Measurements from ENCODE around the gene CDC6.

The CDC6 gene, protein sequence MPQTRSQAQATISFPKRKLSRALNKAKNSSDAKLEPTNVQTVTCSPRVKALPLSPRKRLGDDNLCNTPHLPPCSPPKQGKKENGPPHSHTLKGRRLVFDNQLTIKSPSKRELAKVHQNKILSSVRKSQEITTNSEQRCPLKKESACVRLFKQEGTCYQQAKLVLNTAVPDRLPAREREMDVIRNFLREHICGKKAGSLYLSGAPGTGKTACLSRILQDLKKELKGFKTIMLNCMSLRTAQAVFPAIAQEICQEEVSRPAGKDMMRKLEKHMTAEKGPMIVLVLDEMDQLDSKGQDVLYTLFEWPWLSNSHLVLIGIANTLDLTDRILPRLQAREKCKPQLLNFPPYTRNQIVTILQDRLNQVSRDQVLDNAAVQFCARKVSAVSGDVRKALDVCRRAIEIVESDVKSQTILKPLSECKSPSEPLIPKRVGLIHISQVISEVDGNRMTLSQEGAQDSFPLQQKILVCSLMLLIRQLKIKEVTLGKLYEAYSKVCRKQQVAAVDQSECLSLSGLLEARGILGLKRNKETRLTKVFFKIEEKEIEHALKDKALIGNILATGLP

DNA sequence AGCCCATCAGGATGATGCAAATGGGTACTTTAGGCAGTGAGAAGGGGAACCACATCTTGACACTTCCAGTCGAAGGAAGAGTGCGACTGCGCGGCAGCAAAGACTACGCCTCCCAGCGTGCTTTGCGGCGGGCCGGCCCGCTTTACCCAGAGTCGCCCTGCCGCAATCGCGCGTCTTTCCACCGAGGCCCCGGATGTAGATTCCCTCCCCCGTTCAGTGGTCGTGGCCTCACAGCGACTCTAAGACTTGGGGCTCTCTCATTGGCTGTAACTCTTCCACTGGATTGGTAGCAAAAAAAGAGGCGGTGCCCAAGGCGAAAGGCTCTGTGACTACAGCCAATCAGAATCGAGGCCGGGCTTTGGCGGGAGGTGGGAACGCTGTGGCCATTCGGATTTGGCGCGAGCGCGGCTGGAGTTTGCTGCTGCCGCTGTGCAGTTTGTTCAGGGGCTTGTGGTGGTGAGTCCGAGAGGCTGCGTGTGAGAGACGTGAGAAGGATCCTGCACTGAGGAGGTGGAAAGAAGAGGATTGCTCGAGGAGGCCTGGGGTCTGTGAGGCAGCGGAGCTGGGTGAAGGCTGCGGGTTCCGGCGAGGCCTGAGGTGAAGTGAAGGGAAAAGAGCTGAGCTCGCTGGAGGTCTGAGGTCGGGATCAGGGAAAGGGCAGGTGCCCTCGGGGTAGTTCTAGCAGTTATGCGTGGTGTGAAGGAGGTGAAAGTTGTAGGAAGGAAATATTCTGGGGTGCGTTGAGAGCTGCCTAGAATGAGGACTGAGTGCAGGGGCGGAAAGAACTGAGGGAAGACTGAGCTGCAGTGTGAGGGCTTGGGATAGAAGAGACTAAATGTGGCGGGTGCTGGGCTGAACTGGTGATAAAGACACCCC, at the start of gene CDC6:
Gene CDC6, plus strand, starts transcription at position 386 of the 876 bp plus-strand sequence. CDS start 1,542 bp downstream, outside the sequence.
- ChIA-PET CTCF (interaction anchor here (1.0 kb wide), 1 partner anchor 83 kb away, joined by 3 read pairs; no protein-coding TSS in a partner anchor), POLR2A (interaction anchor here (0.6 to 2.6 kb wide), 28 partner anchors 10 to 247 kb away, joined by 3 to 31 read pairs (median 4); partner anchors contain the start of genes RARA and WIPF2)
- TF ChIP-seq ELF4 (IDR thresholded peaks at IDR 0.05) = peak; percentile 81
- no peak for TF ChIP-seq FOXA1 (IDR thresholded peaks at IDR 0.05)
- TF ChIP-seq FOXK2 (IDR thresholded peaks at IDR 0.05) = no peak
- TF ChIP-seq HDGF (IDR thresholded peaks at IDR 0.05; ENCODE audit: borderline replicate concordance) = no peak
- no peak for TF ChIP-seq LEF1 (IDR thresholded peaks at IDR 0.05; ENCODE audit: borderline replicate concordance)
- TF ChIP-seq NFRKB (IDR thresholded peaks at IDR 0.05) = no peak
- TF ChIP-seq FOXM1 (IDR thresholded peaks at IDR 0.05; ENCODE audit: borderline replicate concordance) = no peak
- TF ChIP-seq L3MBTL2 (conservative IDR thresholded peaks at IDR 0.05) = peak; percentile 92
- TF ChIP-seq ZNF384 (IDR thresholded peaks at IDR 0.05) = no peak
- TF ChIP-seq BHLHE40 (IDR thresholded peaks at IDR 0.05; ENCODE audit: borderline replicate concordance) = no peak
- no peak; the same call in 1 of the 2 replicates for TF ChIP-seq CTBP1 (IDR thresholded peaks at IDR 0.05; ENCODE audit: borderline replicate concordance)
- no peak for TF ChIP-seq SUZ12 (IDR thresholded peaks at IDR 0.05)
- TF ChIP-seq ARNT (IDR thresholded peaks at IDR 0.05) = no peak
- TF ChIP-seq TARDBP (IDR thresholded peaks at IDR 0.05) = 0 out of 2 replicates have a peak, but pooled peaks have one; percentile 17
- TF ChIP-seq, protein P1, sequence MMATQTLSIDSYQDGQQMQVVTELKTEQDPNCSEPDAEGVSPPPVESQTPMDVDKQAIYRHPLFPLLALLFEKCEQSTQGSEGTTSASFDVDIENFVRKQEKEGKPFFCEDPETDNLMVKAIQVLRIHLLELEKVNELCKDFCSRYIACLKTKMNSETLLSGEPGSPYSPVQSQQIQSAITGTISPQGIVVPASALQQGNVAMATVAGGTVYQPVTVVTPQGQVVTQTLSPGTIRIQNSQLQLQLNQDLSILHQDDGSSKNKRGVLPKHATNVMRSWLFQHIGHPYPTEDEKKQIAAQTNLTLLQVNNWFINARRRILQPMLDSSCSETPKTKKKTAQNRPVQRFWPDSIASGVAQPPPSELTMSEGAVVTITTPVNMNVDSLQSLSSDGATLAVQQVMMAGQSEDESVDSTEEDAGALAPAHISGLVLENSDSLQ (IDR thresholded peaks at IDR 0.05) = no peak
- no peak for TF ChIP-seq SP1 (IDR thresholded peaks at IDR 0.05)

DNA sequence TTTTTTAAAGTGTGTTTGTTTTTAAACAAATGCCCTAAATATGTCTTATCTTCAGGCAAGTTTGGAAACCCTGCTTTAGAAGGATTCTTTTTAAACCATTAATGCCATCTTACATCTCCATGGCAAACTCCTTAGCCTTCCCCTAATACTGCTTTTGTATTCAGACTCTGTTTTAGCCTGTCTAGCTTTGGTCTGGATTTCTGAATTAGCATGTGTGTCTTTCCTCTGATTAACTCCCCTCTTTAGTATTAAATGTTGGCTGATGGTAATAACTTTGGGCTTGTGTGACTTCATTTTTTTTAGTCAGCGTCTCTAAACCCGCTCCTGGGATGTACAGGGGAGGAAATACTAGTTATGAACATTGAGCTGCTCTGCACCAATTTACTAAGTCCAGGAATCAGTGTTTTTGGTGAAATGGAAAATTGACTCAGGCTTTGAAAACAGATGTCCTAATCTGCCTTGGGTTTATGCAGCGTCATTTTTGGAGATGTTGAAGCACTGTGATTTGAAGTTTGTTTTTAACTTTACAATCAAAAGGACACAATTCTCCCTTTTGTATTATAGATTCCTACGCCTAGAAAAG, 46.3 kb upstream of the CDC6 start:
- ChIA-PET CTCF (no interaction called here), POLR2A (interaction anchor here (1.0 to 1.6 kb wide), 3 partner anchors 23 to 48 kb away, joined by 4 to 8 read pairs (median 5); partner anchors contain the start of genes CDC6 and WIPF2)
- TF ChIP-seq CTBP1 (IDR thresholded peaks at IDR 0.05; ENCODE audit: borderline replicate concordance) = no peak
- DNase-seq (ENCODE audit: extremely low spot score) = no peak

More for the DNA sequence above, at the start of gene CDC6:
- peak; percentile 88 for DNase-seq (ENCODE audit: extremely low spot score)

DNA sequence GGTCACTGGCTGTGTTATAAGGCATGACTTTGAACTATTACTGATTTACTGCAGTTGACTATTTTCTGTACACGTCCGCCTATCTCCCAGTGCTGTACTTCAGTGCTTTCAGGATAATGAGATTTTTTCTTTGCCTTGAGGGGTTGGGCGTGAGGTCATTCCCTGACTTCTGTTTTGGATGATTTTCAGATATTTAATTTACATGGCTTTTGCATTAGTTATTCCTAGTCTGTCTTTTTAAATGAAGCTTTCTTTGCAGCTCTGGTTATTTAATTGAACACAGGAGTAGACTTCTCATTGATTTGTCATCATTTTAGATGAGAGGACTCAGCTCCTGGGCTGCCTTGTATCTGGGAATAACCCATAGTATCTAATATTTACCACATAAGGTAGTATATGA, 44.9 kb upstream of the CDC6 start:
- no peak for DNase-seq (ENCODE audit: extremely low spot score)
- CTCF ChIA-PET = interaction anchor here (0.5 kb wide), 2 partner anchors 57 to 233 kb away, joined by 3 to 6 read pairs; no protein-coding TSS in a partner anchor
- POLR2A ChIA-PET = interaction anchor here (1.5 to 1.6 kb wide), 2 partner anchors 24 to 45 kb away, joined by 5 to 8 read pairs; partner anchors contain the start of genes CDC6 and WIPF2
- TF ChIP-seq FOXA1 (IDR thresholded peaks at IDR 0.05) = no peak
- no peak for TF ChIP-seq HDGF (IDR thresholded peaks at IDR 0.05; ENCODE audit: borderline replicate concordance)
- TF ChIP-seq SP1 (IDR thresholded peaks at IDR 0.05) = no peak
- TF ChIP-seq BHLHE40 (IDR thresholded peaks at IDR 0.05; ENCODE audit: borderline replicate concordance) = no peak
- TF ChIP-seq L3MBTL2 (conservative IDR thresholded peaks at IDR 0.05) = no peak
- no peak for TF ChIP-seq ELF4 (IDR thresholded peaks at IDR 0.05)
- no peak for TF ChIP-seq FOXK2 (IDR thresholded peaks at IDR 0.05)
- TF ChIP-seq ZNF384 (IDR thresholded peaks at IDR 0.05) = no peak
- no peak for TF ChIP-seq ARNT (IDR thresholded peaks at IDR 0.05)
- TF ChIP-seq SUZ12 (IDR thresholded peaks at IDR 0.05) = no peak
- TF ChIP-seq LEF1 (IDR thresholded peaks at IDR 0.05; ENCODE audit: borderline replicate concordance) = no peak
- TF ChIP-seq CTBP1 (IDR thresholded peaks at IDR 0.05; ENCODE audit: borderline replicate concordance) = no peak

DNA sequence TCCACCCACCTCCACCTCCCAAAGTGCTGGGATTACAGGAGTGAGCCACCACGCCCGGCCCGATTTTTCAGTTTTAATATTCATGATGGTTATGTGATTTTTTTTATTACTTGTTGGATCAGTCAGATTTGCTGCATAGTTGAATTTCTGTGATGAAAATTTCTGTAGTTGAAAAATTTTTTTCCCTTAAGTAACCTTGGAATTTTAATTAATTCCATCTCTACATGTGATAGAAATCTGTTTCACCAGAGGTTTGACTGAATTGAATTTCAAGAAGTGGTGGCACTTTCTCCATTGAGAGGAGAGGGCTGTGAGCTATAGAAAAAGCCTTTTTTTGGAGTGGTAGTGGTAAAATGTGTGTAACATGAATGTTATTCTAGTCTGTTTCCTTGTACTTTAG, 43.9 kb upstream of the CDC6 start:
- DNase-seq (ENCODE audit: extremely low spot score) = no peak
- POLR2A ChIA-PET = interaction anchor here (0.8 to 1.3 kb wide), 3 partner anchors 22 to 45 kb away, joined by 3 to 6 read pairs (median 3); partner anchors contain the start of genes CDC6 and WIPF2
- TF ChIP-seq ZNF384 (IDR thresholded peaks at IDR 0.05) = no peak
- TF ChIP-seq FOXM1 (IDR thresholded peaks at IDR 0.05; ENCODE audit: borderline replicate concordance) = no peak
- TF ChIP-seq ELF4 (IDR thresholded peaks at IDR 0.05) = no peak
- TF ChIP-seq LEF1 (IDR thresholded peaks at IDR 0.05; ENCODE audit: borderline replicate concordance) = no peak
- no peak for TF ChIP-seq CTBP1 (IDR thresholded peaks at IDR 0.05; ENCODE audit: borderline replicate concordance)
- no peak for TF ChIP-seq FOXK2 (IDR thresholded peaks at IDR 0.05)
- no peak for TF ChIP-seq L3MBTL2 (conservative IDR thresholded peaks at IDR 0.05)
- no peak for TF ChIP-seq FOXA1 (IDR thresholded peaks at IDR 0.05)
- no peak for TF ChIP-seq TARDBP (IDR thresholded peaks at IDR 0.05)
- TF ChIP-seq ARNT (IDR thresholded peaks at IDR 0.05) = no peak
- no peak for TF ChIP-seq HDGF (IDR thresholded peaks at IDR 0.05; ENCODE audit: borderline replicate concordance)
- TF ChIP-seq, protein P1 (IDR thresholded peaks at IDR 0.05) = no peak
- no peak for TF ChIP-seq SUZ12 (IDR thresholded peaks at IDR 0.05)
- TF ChIP-seq SP1 (IDR thresholded peaks at IDR 0.05) = no peak
- no peak for TF ChIP-seq NFRKB (IDR thresholded peaks at IDR 0.05)
- CTCF ChIA-PET = interaction anchor here (0.7 kb wide), 1 partner anchor 316 kb away, joined by 3 read pairs; no protein-coding TSS in a partner anchor

DNA sequence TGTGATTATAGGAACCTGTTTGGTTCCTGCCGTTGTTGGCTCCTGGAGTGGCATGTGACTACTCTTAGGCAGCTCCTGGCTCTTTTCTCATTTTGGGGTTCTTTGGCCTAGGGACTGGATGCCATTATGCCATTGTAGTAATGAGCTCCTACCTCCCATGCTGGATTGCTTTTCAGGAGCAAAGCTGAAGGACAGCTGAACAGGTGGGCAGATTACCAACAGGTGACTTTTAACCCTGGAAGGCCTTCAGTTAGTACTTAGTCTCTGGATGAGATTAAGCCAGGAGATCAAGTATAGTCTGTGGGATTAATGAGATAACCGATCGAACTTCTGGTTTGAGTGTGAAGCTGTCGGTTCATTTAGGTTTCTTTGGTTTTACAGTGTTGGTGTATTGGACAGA, 43.4 kb upstream of the CDC6 start:
- no peak for DNase-seq (ENCODE audit: extremely low spot score)
- POLR2A ChIA-PET = interaction anchor here (0.8 to 1.3 kb wide), 3 partner anchors 23 to 44 kb away, joined by 3 to 6 read pairs (median 3); partner anchors contain the start of genes CDC6 and WIPF2

More for the DNA sequence above, 43.4 kb upstream of the CDC6 start:
- TF ChIP-seq TARDBP (IDR thresholded peaks at IDR 0.05) (no peak), NFRKB (IDR thresholded peaks at IDR 0.05) (no peak), CTBP1 (IDR thresholded peaks at IDR 0.05; ENCODE audit: borderline replicate concordance) (no peak), BHLHE40 (IDR thresholded peaks at IDR 0.05; ENCODE audit: borderline replicate concordance) (no peak), FOXM1 (IDR thresholded peaks at IDR 0.05; ENCODE audit: borderline replicate concordance) (no peak), ELF4 (IDR thresholded peaks at IDR 0.05) (no peak)
- CTCF ChIA-PET = interaction anchor here (0.7 kb wide), 1 partner anchor 316 kb away, joined by 3 read pairs; no protein-coding TSS in a partner anchor
